ENCODE data around the gene SLX4IP. TPM values are rescaled to one million over a fixed set of nuclear protein-coding genes. Genes with fewer than 3 reads are reported as not detected.

Gene SLX4IP
- total and polyA plus RNA-seq, 2 donors (not counting 1 experiment from before 2014, with no cell fraction given) = 2.0 to 8.1 TPM

DNA sequence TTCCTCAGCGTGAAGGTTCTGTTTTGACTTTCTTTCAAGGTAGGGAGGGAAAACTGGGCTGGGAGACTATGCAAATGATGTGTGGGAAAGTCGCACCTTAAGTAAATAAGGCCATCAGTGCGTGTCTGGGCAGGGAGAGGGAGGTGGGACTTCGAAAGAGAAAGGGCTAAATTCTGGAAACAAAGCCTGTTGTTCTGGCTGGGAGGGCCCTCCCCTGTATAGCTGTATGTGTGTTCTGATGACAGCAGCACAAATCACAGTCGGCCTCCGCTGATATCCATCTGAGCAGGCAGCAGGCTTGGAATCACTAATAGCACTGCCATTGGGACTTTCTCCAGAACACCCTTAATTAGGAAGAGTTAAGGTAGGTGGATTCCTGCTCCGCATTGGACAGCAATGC is 219.5 kb downstream of the SLX4IP start:
- no peak overlapping the region for H3K4me3 ChIP-seq (ENCODE audit: control extremely low read depth in 1 of 5, extremely low read depth in 1 of 5, insufficient read depth in 1 of 5, low read depth in 2 of 5, low read length in 4 of 5)
- no peaks in the 10 kb centered on the region for H4K20me1 ChIP-seq (ENCODE audit: control insufficient read depth, insufficient read depth, low read length, poor library complexity, severe bottlenecking)
- H3K27ac ChIP-seq (ENCODE audit: low read length in 2 of 2) = no peak overlapping the region

GRCh38 chr20:10655720-10656669 is 220.9 kb downstream of the SLX4IP start:
- ATAC-seq (ENCODE audit: low read depth) (no peak), DNase-seq (no peak)
- 98% methylated on average over 7 of the region's 15 CpGs for WGBS (ENCODE audit: insufficient coverage)
- H3K4me3 ChIP-seq (ENCODE audit: control extremely low read depth in 1 of 5, extremely low read depth in 1 of 5, insufficient read depth in 1 of 5, low read depth in 2 of 5, low read length in 4 of 5) = no peak overlapping the region
- peaks cover 0 to 11% (median 1%) of the 10 kb centered on the region in 4 experiments for H3K27me3 ChIP-seq (replicated peaks in 1 of 4; ENCODE audit: control extremely low read depth in 1 of 4, control insufficient read depth in 3 of 4, insufficient read depth in 4 of 4, low read length in 3 of 4)
- H3K9ac ChIP-seq (ENCODE audit: low read length) = no peak overlapping the region
- no peak overlapping the region for H2AFZ ChIP-seq (ENCODE audit: insufficient read depth, low read depth, low read length, poor library complexity, severe bottlenecking)
- TF ChIP-seq, protein P1, sequence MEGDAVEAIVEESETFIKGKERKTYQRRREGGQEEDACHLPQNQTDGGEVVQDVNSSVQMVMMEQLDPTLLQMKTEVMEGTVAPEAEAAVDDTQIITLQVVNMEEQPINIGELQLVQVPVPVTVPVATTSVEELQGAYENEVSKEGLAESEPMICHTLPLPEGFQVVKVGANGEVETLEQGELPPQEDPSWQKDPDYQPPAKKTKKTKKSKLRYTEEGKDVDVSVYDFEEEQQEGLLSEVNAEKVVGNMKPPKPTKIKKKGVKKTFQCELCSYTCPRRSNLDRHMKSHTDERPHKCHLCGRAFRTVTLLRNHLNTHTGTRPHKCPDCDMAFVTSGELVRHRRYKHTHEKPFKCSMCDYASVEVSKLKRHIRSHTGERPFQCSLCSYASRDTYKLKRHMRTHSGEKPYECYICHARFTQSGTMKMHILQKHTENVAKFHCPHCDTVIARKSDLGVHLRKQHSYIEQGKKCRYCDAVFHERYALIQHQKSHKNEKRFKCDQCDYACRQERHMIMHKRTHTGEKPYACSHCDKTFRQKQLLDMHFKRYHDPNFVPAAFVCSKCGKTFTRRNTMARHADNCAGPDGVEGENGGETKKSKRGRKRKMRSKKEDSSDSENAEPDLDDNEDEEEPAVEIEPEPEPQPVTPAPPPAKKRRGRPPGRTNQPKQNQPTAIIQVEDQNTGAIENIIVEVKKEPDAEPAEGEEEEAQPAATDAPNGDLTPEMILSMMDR (IDR thresholded peaks at IDR 0.05) = no peak
- TF ChIP-seq EZH2 (IDR thresholded peaks at IDR 0.05; ENCODE audit: borderline replicate concordance, insufficient read depth, low read depth, low read length, poor library complexity, severe bottlenecking) = no peak
- Mint-ChIP-seq H3K9me3 (ENCODE audit: insufficient read depth) (no peaks in the 10 kb centered on the region), H3K27me3 (peaks cover 57% of the 10 kb centered on the region), H3K27ac (no peak overlapping the region), H3K4me1 (no peaks in the 10 kb centered on the region), H3K4me3 (no peak overlapping the region)
- ChIA-PET CTCF (no interaction called here), POLR2A (no interaction called here)
- no peaks in the 10 kb centered on the region for H3K79me2 ChIP-seq (ENCODE audit: control insufficient read depth, insufficient read depth, low read length)
- H3K4me1 ChIP-seq (ENCODE audit: control insufficient read depth in 2 of 2, insufficient read depth in 2 of 2, low read length in 2 of 2) = no peaks in the 10 kb centered on the region
- no peak overlapping the region for H3K27ac ChIP-seq (ENCODE audit: low read length in 2 of 2)
- H3K9me3 ChIP-seq (ENCODE audit: control extremely low read depth in 1 of 3, control insufficient read depth in 2 of 3, insufficient read depth in 1 of 3, low read length in 2 of 3) = peaks cover 0 to under 1% (median 0%) of the 10 kb centered on the region in 3 donors
- no peaks in the 10 kb centered on the region for H4K20me1 ChIP-seq (ENCODE audit: control insufficient read depth, insufficient read depth, low read length, poor library complexity, severe bottlenecking)
- no peaks in the 10 kb centered on the region for H3K36me3 ChIP-seq (replicated peaks in 1 of 2; ENCODE audit: control extremely low read depth in 1 of 2, control insufficient read depth in 1 of 2, extremely low read depth in 1 of 2, insufficient read depth in 2 of 2, low read length in 1 of 2)
- H3K4me2 ChIP-seq (replicated peaks; ENCODE audit: low read depth, low read length, poor library complexity, severe bottlenecking) = no peak overlapping the region
- intact Hi-C loops (cut with micrococcal nuclease) = no loop called here

More for the DNA sequence above, 219.5 kb downstream of the SLX4IP start:
- H3K27me3 ChIP-seq (replicated peaks in 1 of 4; ENCODE audit: control extremely low read depth in 1 of 4, control insufficient read depth in 3 of 4, insufficient read depth in 4 of 4, low read length in 3 of 4) = peaks cover 0 to 8% (median 1%) of the 10 kb centered on the region in 4 experiments
- Mint-ChIP-seq H3K27ac (no peak overlapping the region), H3K9me3 (ENCODE audit: insufficient read depth) (no peaks in the 10 kb centered on the region), H3K27me3 (peaks cover 53% of the 10 kb centered on the region), H3K4me3 (no peak overlapping the region), H3K4me1 (no peaks in the 10 kb centered on the region)
- no peaks in the 10 kb centered on the region for H3K4me1 ChIP-seq (ENCODE audit: control insufficient read depth in 2 of 2, insufficient read depth in 2 of 2, low read length in 2 of 2)
- no peak overlapping the region for H3K9ac ChIP-seq (ENCODE audit: low read length)
- H2AFZ ChIP-seq (ENCODE audit: insufficient read depth, low read depth, low read length, poor library complexity, severe bottlenecking) = no peak overlapping the region
- no peaks in the 10 kb centered on the region for H3K79me2 ChIP-seq (ENCODE audit: control insufficient read depth, insufficient read depth, low read length)
- no peak overlapping the region for H3K4me2 ChIP-seq (replicated peaks; ENCODE audit: low read depth, low read length, poor library complexity, severe bottlenecking)
- ChIA-PET POLR2A (no interaction called here), CTCF (no interaction called here)
- H3K9me3 ChIP-seq (ENCODE audit: control extremely low read depth in 1 of 3, control insufficient read depth in 2 of 3, insufficient read depth in 1 of 3, low read length in 2 of 3) = no peaks in the 10 kb centered on the region
- ATAC-seq (ENCODE audit: low read depth) (no peak), DNase-seq (no peak)
- intact Hi-C loops (cut with micrococcal nuclease) = no loop called here
- no peaks in the 10 kb centered on the region for H3K36me3 ChIP-seq (replicated peaks in 1 of 2; ENCODE audit: control extremely low read depth in 1 of 2, control insufficient read depth in 1 of 2, extremely low read depth in 1 of 2, insufficient read depth in 2 of 2, low read length in 1 of 2)
- 65% methylated on average over 4 of the region's 7 CpGs for WGBS (ENCODE audit: insufficient coverage)
- TF ChIP-seq, protein P1 (IDR thresholded peaks at IDR 0.05) = no peak
- no peak for TF ChIP-seq EZH2 (IDR thresholded peaks at IDR 0.05; ENCODE audit: borderline replicate concordance, insufficient read depth, low read depth, low read length, poor library complexity, severe bottlenecking)

Measured in B cell (primary cell).